Nephron progenitor cell (in vitro differentiated cells): ENCODE measurements around the gene PLIN1.

Experiments used
- DNase-seq: peaks from one replicate; pipeline ENCODE4 v3.0.0; 2021
- H3K27ac Mint-ChIP-seq: 2 replicates; pipeline ENCODE4 v1.8.0; 2021; ENCODE audit warnings: mild to moderate bottlenecking, moderate library complexity, mixed read lengths
- H3K27me3 Mint-ChIP-seq: 2 replicates; pipeline ENCODE4 v1.8.0; 2021; ENCODE audit warnings: mild to moderate bottlenecking, low read depth, mixed read lengths; ENCODE audit not compliant: poor library complexity
- H3K36me3 Mint-ChIP-seq: 2 replicates; pipeline ENCODE4 v1.8.0; 2021; ENCODE audit warnings: low read depth, mixed read lengths
- H3K4me1 Mint-ChIP-seq: 2 replicates; pipeline ENCODE4 v1.8.0; 2021; ENCODE audit warnings: mixed read lengths
- H3K4me3 Mint-ChIP-seq: 2 replicates; pipeline ENCODE4 v1.8.0; 2021; ENCODE audit warnings: mild to moderate bottlenecking, moderate library complexity, mixed read lengths
- H3K9me3 Mint-ChIP-seq: 2 replicates; pipeline ENCODE4 v1.8.0; 2021; ENCODE audit warnings: mild to moderate bottlenecking, moderate library complexity, mixed read lengths
- CTCF ChIP-seq: fragments of 200-600 bp; sonication (generic); IDR thresholded peaks from 2 replicates; pipeline ENCODE4 v1.5.0; 2021; ENCODE audit warnings: antibody characterized with exemption

The PLIN1 gene

GRCh38 chr15:89670971-89671560 is 8.1 kb downstream of the PLIN1 start:
- H3K4me3 Mint-ChIP-seq: no peak overlapping the region
- no peaks in the 10 kb centered on the region for H3K36me3 Mint-ChIP-seq
- no peak overlapping the region for H3K27ac Mint-ChIP-seq
- H3K27me3 Mint-ChIP-seq: peaks cover 24% of the 10 kb centered on the region
- DNase-seq: no peak
- no peak for TF ChIP-seq CTCF
- H3K4me1 Mint-ChIP-seq: peaks cover 8% of the 10 kb centered on the region
- H3K9me3 Mint-ChIP-seq: no peaks in the 10 kb centered on the region

GRCh38 chr15:89669941-89670340 is 9.2 kb downstream of the PLIN1 start:
- no peak overlapping the region for H3K4me3 Mint-ChIP-seq
- no peak for TF ChIP-seq CTCF
- peaks cover 24% of the 10 kb centered on the region for H3K27me3 Mint-ChIP-seq
- H3K27ac Mint-ChIP-seq: no peak overlapping the region
- DNase-seq: no peak
- no peaks in the 10 kb centered on the region for H3K9me3 Mint-ChIP-seq
- H3K36me3 Mint-ChIP-seq: no peaks in the 10 kb centered on the region
- H3K4me1 Mint-ChIP-seq: peaks cover 11% of the 10 kb centered on the region

- Mint-ChIP-seq H3K9me3 (no peaks in the 10 kb centered on the region), H3K27ac (no peak overlapping the region), H3K4me3 (no peak overlapping the region), H3K27me3 (peaks cover 24% of the 10 kb centered on the region), H3K36me3 (no peaks in the 10 kb centered on the region), H3K4me1 (peaks cover 16% of the 10 kb centered on the region)
- no peak for TF ChIP-seq CTCF
- DNase-seq: no peak
These were observed 9.8 kb downstream of the PLIN1 start for GRCh38 chr15:89669309-89669865.

GRCh38 chr15:89668171-89668570 is 11.0 kb downstream of the PLIN1 start:
- Mint-ChIP-seq H3K27ac (no peak overlapping the region), H3K4me1 (peaks cover 10% of the 10 kb centered on the region), H3K9me3 (no peaks in the 10 kb centered on the region), H3K27me3 (peaks cover 24% of the 10 kb centered on the region), H3K36me3 (no peaks in the 10 kb centered on the region), H3K4me3 (no peak overlapping the region)
- DNase-seq: no peak
- no peak for TF ChIP-seq CTCF

- Mint-ChIP-seq H3K4me3 (no peak overlapping the region), H3K27me3 (peaks cover 26% of the 10 kb centered on the region), H3K4me1 (peaks cover 14% of the 10 kb centered on the region), H3K9me3 (no peaks in the 10 kb centered on the region), H3K36me3 (no peaks in the 10 kb centered on the region), H3K27ac (no peak overlapping the region)
- no peak for TF ChIP-seq CTCF
- DNase-seq: no peak
These were observed 11.5 kb downstream of the PLIN1 start for GRCh38 chr15:89667706-89667960.
